ENCODE measurements around the gene GPC5.

The GPC5 gene

GRCh38 chr13:91809161-91809560, 410.7 kb downstream of the GPC5 start:
- no peak overlapping the region for H3K9ac ChIP-seq (ENCODE audit: low read length)
- H2AFZ ChIP-seq (ENCODE audit: low read length), result no peak overlapping the region
- no peaks in the 10 kb centered on the region for H3K79me2 ChIP-seq (ENCODE audit: insufficient read depth, low read length)
- H3K4me2 ChIP-seq (ENCODE audit: low read length), result no peak overlapping the region
- no peaks in the 10 kb centered on the region for H3K4me1 ChIP-seq (ENCODE audit: insufficient read depth, low read length, severe bottlenecking)
- H3K27ac ChIP-seq (ENCODE audit: low read depth, low read length, poor library complexity, severe bottlenecking), result no peak overlapping the region
- H4K20me1 ChIP-seq (ENCODE audit: insufficient read depth, low read length), result no peaks in the 10 kb centered on the region
- H3K36me3 ChIP-seq (ENCODE audit: insufficient read depth, low read length), result no peaks in the 10 kb centered on the region
- no peaks in the 10 kb centered on the region for H3K27me3 ChIP-seq (ENCODE audit: insufficient read depth, low read length)
- no peak overlapping the region for H3K4me3 ChIP-seq (ENCODE audit: low read depth, low read length, poor library complexity, severe bottlenecking)
- no peak for TF ChIP-seq EZH2 (IDR thresholded peaks at IDR 0.05; ENCODE audit: borderline replicate concordance, low read length)
- TF ChIP-seq CTCF (IDR thresholded peaks at IDR 0.05; ENCODE audit: low read length), result no peak
- H3K9me2 ChIP-seq (ENCODE audit: low read depth, low read length), result no peaks in the 10 kb centered on the region
- no peaks in the 10 kb centered on the region for H3F3A ChIP-seq (ENCODE audit: insufficient read depth, low read length)
- no peaks in the 10 kb centered on the region for H3K9me3 ChIP-seq (ENCODE audit: low read length)

GRCh38 chr13:91813253-91813652, 414.8 kb downstream of the GPC5 start:
- Histone ChIP-seq H3K4me3 (ENCODE audit: low read depth, low read length, poor library complexity, severe bottlenecking) (no peak overlapping the region), H3K36me3 (ENCODE audit: insufficient read depth, low read length) (no peaks in the 10 kb centered on the region), H3K79me2 (ENCODE audit: insufficient read depth, low read length) (no peaks in the 10 kb centered on the region), H3F3A (ENCODE audit: insufficient read depth, low read length) (no peaks in the 10 kb centered on the region), H3K27me3 (ENCODE audit: insufficient read depth, low read length) (no peaks in the 10 kb centered on the region), H3K27ac (ENCODE audit: low read depth, low read length, poor library complexity, severe bottlenecking) (no peak overlapping the region), H4K20me1 (ENCODE audit: insufficient read depth, low read length) (no peaks in the 10 kb centered on the region), H2AFZ (ENCODE audit: low read length) (no peak overlapping the region), H3K9ac (ENCODE audit: low read length) (no peak overlapping the region), H3K4me2 (ENCODE audit: low read length) (no peak overlapping the region), H3K9me3 (ENCODE audit: low read length) (no peaks in the 10 kb centered on the region), H3K9me2 (ENCODE audit: low read depth, low read length) (no peaks in the 10 kb centered on the region), H3K4me1 (ENCODE audit: insufficient read depth, low read length, severe bottlenecking) (no peaks in the 10 kb centered on the region)
- TF ChIP-seq CTCF (IDR thresholded peaks at IDR 0.05; ENCODE audit: low read length), result no peak

- Histone ChIP-seq H3K4me2 (ENCODE audit: low read length) (no peak overlapping the region), H3K4me1 (ENCODE audit: insufficient read depth, low read length, severe bottlenecking) (no peaks in the 10 kb centered on the region), H3K36me3 (ENCODE audit: insufficient read depth, low read length) (no peaks in the 10 kb centered on the region), H3K27ac (ENCODE audit: low read depth, low read length, poor library complexity, severe bottlenecking) (no peak overlapping the region), H3K9me2 (ENCODE audit: low read depth, low read length) (no peaks in the 10 kb centered on the region), H3K4me3 (ENCODE audit: low read depth, low read length, poor library complexity, severe bottlenecking) (no peak overlapping the region), H3K79me2 (ENCODE audit: insufficient read depth, low read length) (no peaks in the 10 kb centered on the region), H3F3A (ENCODE audit: insufficient read depth, low read length) (no peaks in the 10 kb centered on the region), H2AFZ (ENCODE audit: low read length) (no peak overlapping the region), H3K27me3 (ENCODE audit: insufficient read depth, low read length) (no peaks in the 10 kb centered on the region), H4K20me1 (ENCODE audit: insufficient read depth, low read length) (no peaks in the 10 kb centered on the region), H3K9me3 (ENCODE audit: low read length) (no peaks in the 10 kb centered on the region), H3K9ac (ENCODE audit: low read length) (no peak overlapping the region)
- no peak for TF ChIP-seq EZH2 (IDR thresholded peaks at IDR 0.05; ENCODE audit: borderline replicate concordance, low read length)
- no peak for TF ChIP-seq CTCF (IDR thresholded peaks at IDR 0.05; ENCODE audit: low read length)
Observed at GRCh38 chr13:91816263-91816807, 417.9 kb downstream of the GPC5 start.

Measured in OCI-LY1 (cell line).